ENCODE results near the gene ELP4.

The ELP4 gene

GRCh38 chr11:31818874-31819331 lies 309.3 kb downstream of the ELP4 start:
- Mint-ChIP-seq H3K4me3 (no peak overlapping the region), H3K9me3 (no peaks in the 10 kb centered on the region), H3K27ac (no peak overlapping the region), H3K36me3 (ENCODE audit: low read depth) (no peaks in the 10 kb centered on the region), H3K27me3 (peaks cover 94% of the 10 kb centered on the region), H3K4me1 (ENCODE audit: low read depth) (peaks cover 38% of the 10 kb centered on the region)
- intact Hi-C loops (cut with micrococcal nuclease): loop anchor here (10.0 kb wide), 1 partner anchor 454 kb away; the partner anchor contains the start of genes DCDC1 and DNAJC24

GRCh38 chr11:31819621-31820437 lies 310.3 kb downstream of the ELP4 start:
- H3K36me3 Mint-ChIP-seq (ENCODE audit: low read depth): no peaks in the 10 kb centered on the region
- intact Hi-C loops (cut with micrococcal nuclease): loop anchor here (10.0 kb wide), 1 partner anchor 455 kb away; the partner anchor contains the start of genes DCDC1 and DNAJC24
- no peaks in the 10 kb centered on the region for H3K9me3 Mint-ChIP-seq
- H3K4me3 Mint-ChIP-seq: no peak overlapping the region
- no peak overlapping the region for H3K27ac Mint-ChIP-seq
- peaks cover 34% of the 10 kb centered on the region for H3K4me1 Mint-ChIP-seq (ENCODE audit: low read depth)
- H3K27me3 Mint-ChIP-seq: peaks cover 96% of the 10 kb centered on the region

GRCh38 chr11:31820438-31820818 lies 310.9 kb downstream of the ELP4 start:
- Mint-ChIP-seq H3K4me3 (no peak overlapping the region), H3K27me3 (peaks cover 96% of the 10 kb centered on the region), H3K9me3 (no peaks in the 10 kb centered on the region), H3K4me1 (ENCODE audit: low read depth) (peaks cover 34% of the 10 kb centered on the region), H3K27ac (no peak overlapping the region), H3K36me3 (ENCODE audit: low read depth) (no peaks in the 10 kb centered on the region)
- intact Hi-C loops (cut with micrococcal nuclease): no loop called here

GRCh38 chr11:31821235-31821764 lies 311.7 kb downstream of the ELP4 start:
- H3K27me3 Mint-ChIP-seq: peaks cover 96% of the 10 kb centered on the region
- intact Hi-C loops (cut with micrococcal nuclease): no loop called here
- H3K4me3 Mint-ChIP-seq: no peak overlapping the region
- no peaks in the 10 kb centered on the region for H3K9me3 Mint-ChIP-seq
- H3K36me3 Mint-ChIP-seq (ENCODE audit: low read depth): no peaks in the 10 kb centered on the region
- H3K27ac Mint-ChIP-seq: no peak overlapping the region
- peaks cover 28% of the 10 kb centered on the region for H3K4me1 Mint-ChIP-seq (ENCODE audit: low read depth)

- intact Hi-C loops (cut with micrococcal nuclease): no loop called here
- no peaks in the 10 kb centered on the region for H3K9me3 Mint-ChIP-seq
- H3K27ac Mint-ChIP-seq: no peak overlapping the region
- H3K4me3 Mint-ChIP-seq: no peak overlapping the region
- H3K36me3 Mint-ChIP-seq (ENCODE audit: low read depth): no peaks in the 10 kb centered on the region
- peaks cover 96% of the 10 kb centered on the region for H3K27me3 Mint-ChIP-seq
- H3K4me1 Mint-ChIP-seq (ENCODE audit: low read depth): peaks cover 26% of the 10 kb centered on the region
These were observed 312.2 kb downstream of the ELP4 start for GRCh38 chr11:31821766-31822165.

- Mint-ChIP-seq H3K4me1 (ENCODE audit: low read depth) (peaks cover 21% of the 10 kb centered on the region), H3K4me3 (no peak overlapping the region), H3K36me3 (ENCODE audit: low read depth) (no peaks in the 10 kb centered on the region), H3K27ac (no peak overlapping the region), H3K9me3 (no peaks in the 10 kb centered on the region), H3K27me3 (peaks cover 96% of the 10 kb centered on the region)
- intact Hi-C loops (cut with micrococcal nuclease): no loop called here
These were observed 312.8 kb downstream of the ELP4 start for GRCh38 chr11:31822175-31822926.

GRCh38 chr11:31822927-31823643 lies 313.5 kb downstream of the ELP4 start:
- Mint-ChIP-seq H3K27me3 (peaks cover 97% of the 10 kb centered on the region), H3K9me3 (no peaks in the 10 kb centered on the region), H3K4me3 (no peak overlapping the region), H3K4me1 (ENCODE audit: low read depth) (peaks cover 16% of the 10 kb centered on the region), H3K36me3 (ENCODE audit: low read depth) (no peaks in the 10 kb centered on the region), H3K27ac (no peak overlapping the region)
- intact Hi-C loops (cut with micrococcal nuclease): no loop called here

GRCh38 chr11:31823644-31824331 lies 314.2 kb downstream of the ELP4 start:
- Mint-ChIP-seq H3K27me3 (peaks cover 92% of the 10 kb centered on the region), H3K4me3 (no peak overlapping the region), H3K9me3 (no peaks in the 10 kb centered on the region), H3K36me3 (ENCODE audit: low read depth) (no peaks in the 10 kb centered on the region), H3K27ac (no peak overlapping the region), H3K4me1 (ENCODE audit: low read depth) (peaks cover 11% of the 10 kb centered on the region)
- intact Hi-C loops (cut with micrococcal nuclease): no loop called here

- Mint-ChIP-seq H3K4me1 (ENCODE audit: low read depth) (peaks cover 8% of the 10 kb centered on the region), H3K4me3 (no peak overlapping the region), H3K27me3 (peaks cover 90% of the 10 kb centered on the region), H3K27ac (no peak overlapping the region), H3K9me3 (no peaks in the 10 kb centered on the region), H3K36me3 (ENCODE audit: low read depth) (no peaks in the 10 kb centered on the region)
- intact Hi-C loops (cut with micrococcal nuclease): no loop called here
These were observed 314.8 kb downstream of the ELP4 start for GRCh38 chr11:31824332-31824878.

- Mint-ChIP-seq H3K27me3 (peaks cover 89% of the 10 kb centered on the region), H3K9me3 (no peaks in the 10 kb centered on the region), H3K4me3 (no peak overlapping the region), H3K27ac (no peak overlapping the region), H3K4me1 (ENCODE audit: low read depth) (peaks cover 5% of the 10 kb centered on the region), H3K36me3 (ENCODE audit: low read depth) (no peaks in the 10 kb centered on the region)
- intact Hi-C loops (cut with micrococcal nuclease): no loop called here
These were observed 315.6 kb downstream of the ELP4 start for GRCh38 chr11:31824879-31825837.

- Mint-ChIP-seq H3K36me3 (ENCODE audit: low read depth) (no peaks in the 10 kb centered on the region), H3K9me3 (no peaks in the 10 kb centered on the region), H3K27ac (no peak overlapping the region), H3K4me1 (ENCODE audit: low read depth) (no peaks in the 10 kb centered on the region), H3K27me3 (peaks cover 86% of the 10 kb centered on the region), H3K4me3 (no peak overlapping the region)
- intact Hi-C loops (cut with micrococcal nuclease): no loop called here
These were observed 316.4 kb downstream of the ELP4 start for GRCh38 chr11:31825838-31826484.

Data from dendritic cell treated with granulocyte-macrophage colony-stimulating factor and Interleukin-4, amounts not matched to agents 40 ng/mL and 50 ng/mL, for 4 days (primary cell).